Suprapubic skin (tissue), 4 donors: ENCODE data around the gene NR3C1.

Experiments used
- POLR2A ChIP-seq, 2 donors: fragments of 450-650 bp; IDR thresholded peaks; one replicate each; pipeline ENCODE4 v1.6.1; 2017; ENCODE audit warnings: antibody characterized with exemption in 2 of 2, mild to moderate bottlenecking in 2 of 2, moderate library complexity in 2 of 2
- POLR2AphosphoS5 ChIP-seq, 3 donors: sonication (generic); formaldehyde crosslinking; IDR thresholded peaks; one replicate each; pipeline ENCODE4 v1.6.1; 2017; ENCODE audit warnings: antibody characterized with exemption in 3 of 3
- TF ChIP-seq, protein P1 (sequence below), 2 donors: fragments of 200-600 bp in 1 of 2; fragments of 450-650 bp in 1 of 2; sonication (generic) in 1 of 2; IDR thresholded peaks; one replicate each; pipeline ENCODE4 v1.5.1; 2016 to 2019; ENCODE audit warnings: antibody characterized with exemption in 2 of 2, mild to moderate bottlenecking in 1 of 2, moderate library complexity in 1 of 2

DNA sequence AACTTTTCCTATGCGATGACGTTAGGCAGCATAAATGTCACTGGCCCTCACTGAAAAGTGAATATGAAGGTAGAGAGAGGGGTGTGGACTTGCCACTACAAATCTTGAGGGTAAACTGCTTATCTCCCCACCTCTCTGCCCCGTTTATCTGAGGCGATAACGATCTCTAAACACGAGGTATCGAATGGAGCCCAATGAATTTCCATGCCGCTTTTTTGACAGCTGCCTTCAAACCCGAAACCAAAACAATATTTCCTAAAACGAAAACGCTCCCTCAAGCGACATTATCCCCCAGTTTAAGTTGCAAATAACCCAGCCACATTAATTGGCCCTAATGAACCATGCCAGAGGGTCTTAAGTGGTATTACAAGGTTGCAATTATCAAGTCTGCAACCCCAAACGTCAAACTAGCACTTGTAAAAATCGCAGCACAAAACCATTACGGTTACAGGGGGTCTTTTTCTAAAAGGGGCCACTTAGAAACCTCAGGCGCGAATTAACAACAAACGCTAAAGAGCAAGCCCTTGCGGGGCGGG lies 1.4 kb downstream of the NR3C1 start:
- TF ChIP-seq, protein P1, sequence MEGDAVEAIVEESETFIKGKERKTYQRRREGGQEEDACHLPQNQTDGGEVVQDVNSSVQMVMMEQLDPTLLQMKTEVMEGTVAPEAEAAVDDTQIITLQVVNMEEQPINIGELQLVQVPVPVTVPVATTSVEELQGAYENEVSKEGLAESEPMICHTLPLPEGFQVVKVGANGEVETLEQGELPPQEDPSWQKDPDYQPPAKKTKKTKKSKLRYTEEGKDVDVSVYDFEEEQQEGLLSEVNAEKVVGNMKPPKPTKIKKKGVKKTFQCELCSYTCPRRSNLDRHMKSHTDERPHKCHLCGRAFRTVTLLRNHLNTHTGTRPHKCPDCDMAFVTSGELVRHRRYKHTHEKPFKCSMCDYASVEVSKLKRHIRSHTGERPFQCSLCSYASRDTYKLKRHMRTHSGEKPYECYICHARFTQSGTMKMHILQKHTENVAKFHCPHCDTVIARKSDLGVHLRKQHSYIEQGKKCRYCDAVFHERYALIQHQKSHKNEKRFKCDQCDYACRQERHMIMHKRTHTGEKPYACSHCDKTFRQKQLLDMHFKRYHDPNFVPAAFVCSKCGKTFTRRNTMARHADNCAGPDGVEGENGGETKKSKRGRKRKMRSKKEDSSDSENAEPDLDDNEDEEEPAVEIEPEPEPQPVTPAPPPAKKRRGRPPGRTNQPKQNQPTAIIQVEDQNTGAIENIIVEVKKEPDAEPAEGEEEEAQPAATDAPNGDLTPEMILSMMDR (IDR thresholded peaks at IDR 0.05) = no peak
- TF ChIP-seq POLR2A (IDR thresholded peaks at IDR 0.05) (no peak), POLR2AphosphoS5 (IDR thresholded peaks at IDR 0.05) (no peak)
